NCI-H510A (cell line): ENCODE results near the gene FOXN1.

ENCODE experiments used
- DNase-seq: peaks from one replicate; lab custom pipeline; 2025; lab: John Stamatoyannopoulos, UW

FOXN1 gene

DNA sequence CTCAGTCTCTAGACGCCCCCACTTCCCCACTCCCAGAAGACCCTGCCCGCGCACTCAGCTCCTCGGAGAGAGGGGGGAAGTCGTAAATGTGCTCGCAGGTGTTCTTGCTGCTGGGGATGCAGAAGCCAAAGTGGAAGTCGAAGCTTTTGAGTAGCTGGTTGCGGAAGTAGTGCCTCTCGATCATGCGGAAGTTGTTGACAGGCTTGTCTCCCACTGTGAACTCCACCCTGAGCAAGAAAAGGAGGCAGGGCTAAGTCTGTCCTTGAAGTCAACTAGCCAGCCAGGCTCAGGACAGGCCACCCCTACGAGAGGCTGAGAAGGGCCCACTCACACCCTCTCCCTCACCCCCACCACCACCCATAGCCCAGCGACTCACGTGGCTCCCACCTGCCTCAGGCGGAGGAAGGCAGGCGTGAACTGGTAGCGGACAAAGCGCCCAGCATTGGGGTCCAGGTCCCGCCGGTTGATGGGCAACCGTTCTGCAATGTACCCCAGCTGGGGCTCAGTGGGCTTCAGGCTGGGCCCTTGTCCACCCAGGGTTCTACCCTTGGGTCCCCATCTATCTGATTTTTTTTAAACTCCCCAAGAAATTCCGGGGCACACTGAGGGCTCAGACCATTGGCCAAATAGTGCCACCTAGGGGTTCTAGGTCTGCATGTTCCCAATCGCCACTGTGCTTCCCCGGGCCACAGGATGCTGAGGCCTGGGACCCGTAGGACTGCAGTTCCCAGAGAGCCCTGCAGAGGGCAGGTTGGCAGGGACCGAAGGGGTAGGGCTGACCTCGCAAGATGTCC, 41.7 kb downstream of the FOXN1 start:
- DNase-seq, result peak; percentile 42

DNA sequence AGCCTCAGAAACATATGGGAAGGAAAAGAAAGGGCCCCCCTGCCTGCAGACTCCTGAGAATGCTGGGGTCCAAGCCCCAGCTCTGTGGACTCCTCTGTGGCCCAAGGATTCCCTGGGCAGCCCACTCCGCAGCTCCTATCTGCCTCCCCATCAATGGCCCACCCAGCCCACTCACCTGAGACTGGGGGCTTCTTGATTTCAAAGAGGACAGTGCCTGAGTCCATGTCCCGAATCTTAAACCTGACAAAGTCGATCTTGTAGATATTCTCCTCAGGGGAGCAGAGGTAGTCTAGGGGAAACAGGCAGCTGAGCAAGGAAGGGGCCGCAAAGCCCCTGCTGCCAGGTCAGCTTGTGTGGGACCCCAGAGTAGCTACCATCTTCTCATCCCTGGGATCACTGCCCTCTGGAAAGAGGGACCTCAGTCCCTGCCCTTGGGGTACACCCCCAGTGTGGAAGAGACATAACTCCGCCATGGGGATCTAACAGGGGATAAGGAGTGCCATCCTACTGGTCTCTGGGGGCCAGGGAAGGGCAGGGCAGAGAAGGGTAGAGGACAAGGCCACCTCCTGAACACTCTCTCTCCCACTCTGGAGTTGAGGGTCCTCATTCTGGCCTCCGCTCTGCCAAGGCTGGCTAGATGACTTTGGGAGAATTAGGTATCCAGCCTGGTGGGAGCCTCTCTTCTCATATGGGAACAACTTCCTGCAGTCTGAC, 42.4 kb downstream of the FOXN1 start:
- no peak for DNase-seq

GRCh38 chr17:28549236-28550132, 43.3 kb downstream of the FOXN1 start:
- DNase-seq, result no peak

- DNase-seq, result no peak
Measured at GRCh38 chr17:28550858-28551257, 44.7 kb downstream of the FOXN1 start.

DNA sequence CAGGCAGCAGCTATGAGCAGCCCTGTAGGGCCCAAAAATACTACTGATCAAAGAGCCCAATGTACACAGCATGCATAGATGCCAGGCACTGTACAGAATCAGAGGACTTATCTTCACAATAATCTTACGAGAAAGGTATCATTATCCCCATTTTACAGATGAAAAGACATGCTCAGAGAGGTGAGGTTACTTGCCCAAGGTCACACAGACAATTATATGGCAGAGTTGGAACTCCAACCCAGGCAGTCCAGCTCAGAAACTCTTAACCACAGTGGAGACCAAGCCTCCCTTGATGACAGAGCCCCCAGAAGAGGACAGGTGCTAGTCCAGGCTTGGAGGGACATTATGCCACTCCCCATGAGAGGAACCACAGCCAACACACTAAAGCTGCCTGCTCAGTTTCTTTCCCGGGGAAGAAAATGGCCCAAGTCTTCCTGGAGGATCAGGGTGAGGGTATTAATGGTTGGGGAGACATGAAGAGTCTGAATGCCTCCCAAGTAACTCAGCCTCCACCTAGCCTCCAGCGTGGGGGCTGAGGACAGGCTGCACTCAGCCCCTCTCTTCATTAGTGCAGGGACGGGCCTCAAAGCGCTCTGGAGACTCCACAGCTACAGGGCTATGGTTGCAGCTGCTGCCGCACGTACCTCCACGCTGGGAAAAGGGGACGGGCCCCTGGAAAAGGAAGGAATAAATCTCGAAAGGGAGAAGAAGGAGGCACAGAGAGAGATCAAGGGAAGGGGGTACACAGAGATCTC, 45.5 kb downstream of the FOXN1 start:
- DNase-seq, result peak; percentile 29

DNA sequence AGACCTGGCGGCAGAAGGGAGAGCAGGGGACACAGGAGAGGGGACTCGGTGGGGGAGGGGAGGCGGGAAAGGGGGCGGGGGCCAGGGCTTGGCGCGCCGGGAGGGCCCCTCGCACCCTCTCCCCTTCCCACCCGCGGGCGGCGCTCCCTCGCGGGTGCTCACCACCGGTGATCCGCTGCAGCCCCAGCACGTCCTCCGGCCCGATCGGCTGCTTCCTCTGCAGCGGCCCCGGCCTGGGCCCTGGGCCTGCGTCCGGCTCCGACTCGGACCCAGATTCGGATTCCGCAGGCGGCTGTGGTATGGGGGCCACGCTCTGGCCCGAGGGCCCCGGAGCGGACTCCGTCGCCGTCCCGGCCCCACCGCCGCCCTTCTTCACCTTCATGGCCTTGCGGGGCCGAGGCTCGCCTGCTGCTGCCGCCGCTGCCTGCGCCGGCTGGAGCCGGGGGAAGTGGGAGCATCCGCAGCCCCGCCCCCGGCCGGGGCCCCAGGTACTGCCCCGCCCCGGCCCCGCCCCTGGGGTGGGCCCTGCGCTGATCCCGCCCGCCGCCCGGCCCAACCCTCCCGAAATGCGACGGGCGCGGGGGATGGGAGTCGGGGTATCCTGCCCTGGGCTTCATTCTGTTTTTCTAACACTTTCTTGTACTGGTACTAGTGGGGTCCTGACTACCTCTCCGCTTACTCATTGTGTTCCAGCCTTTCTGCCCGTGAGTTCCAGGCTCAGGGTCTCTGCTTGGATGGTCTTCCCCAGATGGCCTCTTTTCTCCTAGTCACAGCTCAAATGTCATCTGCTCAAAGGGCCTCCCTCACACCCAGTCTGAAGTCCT, 46.2 kb downstream of the FOXN1 start, which contains the start of gene UNC119:
Gene UNC119, minus strand, starts transcription at position 449 of the 824 bp plus-strand sequence. Its CDS starts 67 bp downstream, at position 382.
- DNase-seq, result peak; percentile 72

- no peak for DNase-seq
Measured at GRCh38 chr17:28553000-28553505, 46.9 kb downstream of the FOXN1 start.

- no peak for DNase-seq
Measured at GRCh38 chr17:28554565-28554964, 48.4 kb downstream of the FOXN1 start.

DNA sequence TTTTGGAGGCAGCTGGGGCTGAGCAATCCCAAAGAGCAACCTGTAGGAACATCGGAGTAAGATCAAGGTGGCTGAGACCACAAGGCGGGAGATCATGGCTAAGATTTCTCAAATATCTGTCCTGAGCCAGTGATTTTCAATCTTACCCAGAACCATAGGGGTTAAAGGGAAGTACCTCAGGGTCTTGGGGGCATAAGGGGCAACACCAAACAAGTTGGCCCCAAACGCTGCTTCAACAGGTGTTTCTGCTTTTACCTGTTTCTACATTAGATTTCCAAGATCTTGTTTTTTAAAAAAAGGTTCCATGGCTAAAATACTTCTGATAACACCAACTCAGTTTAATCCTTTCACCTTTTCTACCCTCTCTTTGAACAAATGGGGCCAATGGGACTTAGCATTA, 48.9 kb downstream of the FOXN1 start:
- no peak for DNase-seq

DNA sequence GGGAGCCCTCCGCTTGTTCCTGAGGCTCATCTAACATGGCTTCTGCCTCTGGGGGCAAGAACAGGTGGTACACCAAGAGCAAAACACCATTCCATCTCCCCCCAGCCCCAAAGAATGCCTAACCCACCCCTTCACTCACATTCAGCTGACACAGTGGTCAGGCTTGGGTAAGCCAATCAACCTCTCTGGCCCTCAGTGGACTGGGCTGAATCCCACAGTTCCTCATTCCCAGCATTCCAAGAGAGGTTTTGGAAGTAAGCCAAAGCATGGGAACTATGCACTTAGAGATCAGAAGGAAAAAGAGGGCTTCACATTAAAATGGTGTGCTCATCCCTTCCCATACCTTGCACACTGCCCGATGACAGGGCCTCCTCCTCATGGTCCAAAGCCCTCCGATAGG, 57.3 kb downstream of the FOXN1 start:
- no peak for DNase-seq

- DNase-seq, result no peak
Measured at GRCh38 chr17:28567604-28568003, 61.5 kb downstream of the FOXN1 start.

GRCh38 chr17:28569446-28569845, 63.3 kb downstream of the FOXN1 start:
- DNase-seq, result no peak

DNA sequence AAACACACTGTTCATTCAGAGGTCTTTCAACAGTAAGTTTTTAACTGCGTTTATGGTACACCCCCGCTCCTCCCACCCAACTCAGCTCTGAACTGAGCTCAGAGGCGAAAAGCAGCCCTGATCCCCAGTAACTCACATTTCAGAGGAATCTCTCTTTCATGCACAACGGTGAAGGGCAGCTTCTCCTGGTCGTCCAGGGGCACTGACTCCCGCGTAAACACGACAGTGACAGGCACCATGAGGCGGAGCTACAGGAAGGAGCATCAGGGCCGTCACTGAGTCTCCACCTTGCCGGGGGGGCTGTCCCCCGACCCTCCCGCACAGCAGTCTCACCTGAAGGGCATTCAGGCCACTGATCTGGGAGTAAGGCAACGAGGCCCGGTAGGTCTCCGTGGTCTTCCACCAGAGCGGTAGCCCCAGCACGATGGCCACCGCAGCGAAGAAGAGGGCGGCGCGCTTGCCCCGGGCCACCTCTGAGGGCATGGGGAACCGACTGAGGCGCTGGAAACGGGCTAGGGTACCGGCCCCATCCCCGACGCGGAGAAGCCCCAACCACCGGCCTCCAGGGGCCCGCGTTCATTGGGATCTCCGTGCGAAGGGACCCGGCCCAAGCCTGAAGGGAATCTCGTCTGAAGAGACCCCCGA, 64.7 kb downstream of the FOXN1 start:
- DNase-seq, result peak; percentile 25

DNA sequence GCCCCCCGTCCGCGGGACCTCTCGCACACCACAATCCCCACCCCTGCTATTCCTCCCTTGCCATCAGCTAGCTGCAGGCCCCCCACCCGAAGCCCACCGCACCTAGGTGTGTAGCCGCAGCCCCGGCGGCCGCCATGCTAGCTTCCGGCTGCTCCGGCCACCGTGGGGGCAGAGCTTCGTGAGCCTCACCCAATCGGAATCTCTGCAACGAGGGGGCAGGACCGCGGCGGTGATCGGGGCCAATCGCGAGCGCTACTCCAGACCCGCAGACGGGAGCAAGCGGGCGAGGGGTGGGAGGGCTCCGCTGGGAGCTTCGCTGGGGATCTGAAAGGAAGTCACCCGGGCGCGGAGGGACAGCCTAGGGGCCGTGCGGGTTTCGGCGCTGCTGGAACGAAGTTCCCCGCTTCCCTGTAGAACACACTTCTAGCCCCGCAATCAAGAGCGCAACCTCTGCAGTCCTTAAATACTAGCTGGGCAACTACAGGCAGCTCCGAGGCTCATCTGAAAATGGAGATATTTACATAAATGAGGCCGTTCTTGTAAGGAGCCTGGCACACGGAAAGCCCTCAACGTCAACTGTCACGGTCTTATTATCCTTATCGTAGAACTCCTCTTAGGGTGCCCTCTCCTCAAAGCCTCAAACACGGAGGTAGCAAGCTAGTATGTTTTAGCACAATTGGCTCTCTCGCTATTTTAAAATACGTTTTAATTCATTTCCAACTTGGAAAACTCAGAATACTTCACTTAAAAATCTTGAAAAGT, 65.4 kb downstream of the FOXN1 start, which contains the start of gene PIGS:
Gene PIGS, minus strand, starts transcription at position 164 of the 762 bp plus-strand sequence. Its CDS starts 28 bp downstream, at position 136.
- peak; percentile 92 for DNase-seq

DNA sequence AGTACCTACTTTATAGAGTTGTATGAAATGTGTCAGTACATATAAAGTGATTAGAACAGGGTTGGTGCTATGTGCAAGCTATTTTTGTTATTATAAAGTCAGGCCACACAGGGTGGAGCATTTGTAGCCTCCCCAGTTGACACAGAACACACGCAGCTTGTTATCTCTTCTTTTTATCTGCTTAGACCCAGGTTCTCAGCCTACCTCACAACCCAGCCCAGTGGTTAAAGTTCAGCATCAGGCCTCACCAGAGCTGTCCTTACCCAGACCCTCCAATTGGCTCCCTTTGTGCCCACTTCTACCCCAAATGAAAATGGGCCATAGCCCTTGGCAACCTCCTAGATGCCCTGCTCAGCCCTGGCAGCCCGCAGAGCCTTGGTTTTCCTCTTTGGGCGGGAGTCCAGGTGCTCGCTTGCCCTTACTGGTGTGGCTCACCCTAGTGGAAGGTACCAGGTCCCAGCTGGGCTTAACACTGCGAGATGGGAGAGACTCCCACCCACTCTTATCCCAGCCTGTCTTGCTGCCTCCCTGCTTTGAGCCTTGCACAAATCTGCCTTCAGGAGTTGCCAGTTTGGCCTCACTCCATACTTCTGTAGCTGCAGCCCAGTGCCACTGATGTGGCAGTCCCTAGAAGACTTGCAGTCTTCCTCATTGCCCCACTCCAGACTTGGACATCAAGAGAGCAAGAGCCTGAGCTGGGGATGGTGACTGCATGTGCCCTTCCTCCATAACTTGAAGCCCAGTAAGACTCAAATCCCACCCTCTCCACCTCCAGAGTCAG, 66.3 kb downstream of the FOXN1 start:
- no peak for DNase-seq

DNA sequence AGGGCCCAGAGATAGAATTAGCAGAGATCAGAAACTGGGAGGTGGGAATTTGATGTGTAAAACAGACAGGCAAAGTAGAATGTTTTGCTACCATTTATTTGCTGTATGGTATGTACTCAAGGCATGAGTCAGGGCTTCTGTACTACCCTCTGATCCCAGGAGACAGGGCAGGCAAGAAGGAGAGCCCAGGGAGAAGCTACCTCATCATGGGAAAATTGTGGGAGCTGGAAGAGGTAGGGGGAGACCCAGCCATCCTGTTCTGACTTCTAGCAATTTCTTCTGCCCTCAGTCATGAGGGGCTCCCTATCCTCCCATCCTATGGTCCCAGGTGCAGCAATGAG, 66.9 kb downstream of the FOXN1 start:
- no peak for DNase-seq

- no peak for DNase-seq
Measured at GRCh38 chr17:28573521-28573920, 67.4 kb downstream of the FOXN1 start.

- DNase-seq, result no peak
Measured at GRCh38 chr17:28573966-28574480, 67.9 kb downstream of the FOXN1 start.
